HG03575 (cell line): Measurements from ENCODE around the gene CDADC1.

Experiments
- ATAC-seq: cut with Tn5 transposase; IDR thresholded peaks from one replicate; pipeline ENCODE4 v1.9.1; 2021; ENCODE audit not compliant: unreplicated experiment, insufficient number of reproducible peaks, low FRiP score; ENCODE audit errors: extremely low read depth

The CDADC1 gene

DNA sequence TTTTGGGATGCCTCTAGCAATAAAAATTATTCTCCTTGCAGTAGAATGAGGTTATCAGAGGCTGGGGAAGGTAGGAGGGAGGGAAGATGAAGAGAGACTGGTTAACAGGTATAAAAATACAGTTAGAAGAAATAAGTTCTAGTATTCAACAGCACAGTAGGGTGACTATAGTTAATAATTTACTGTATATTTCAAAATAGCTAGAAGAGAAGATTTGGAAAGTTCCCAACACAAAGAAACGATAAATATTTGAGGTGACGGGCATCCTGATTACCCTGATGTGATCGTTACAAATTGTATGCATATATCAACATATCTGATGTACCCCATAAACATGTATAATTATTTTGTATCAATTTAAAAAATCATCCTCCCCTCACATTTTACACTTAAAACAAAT, 93.8 kb downstream of the CDADC1 start:
- no peak for ATAC-seq

DNA sequence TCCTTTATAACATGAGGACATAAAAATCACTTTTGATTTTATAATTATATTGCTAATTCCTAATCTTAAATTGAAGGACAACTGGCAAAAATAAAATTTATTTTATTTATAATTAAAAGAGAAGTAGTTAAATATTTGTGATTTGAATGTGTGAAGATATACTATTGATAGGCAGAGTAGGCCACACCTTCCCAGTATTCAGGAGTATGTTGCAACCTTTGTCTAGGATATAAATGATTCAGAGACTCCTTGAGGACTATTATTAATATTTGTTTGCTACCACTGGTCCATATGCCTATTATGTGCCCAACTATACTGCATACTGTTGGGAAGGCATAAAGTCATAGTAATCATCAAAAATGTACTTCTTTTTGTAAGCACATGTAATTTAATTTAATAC, 94.2 kb downstream of the CDADC1 start:
- no peak for ATAC-seq

DNA sequence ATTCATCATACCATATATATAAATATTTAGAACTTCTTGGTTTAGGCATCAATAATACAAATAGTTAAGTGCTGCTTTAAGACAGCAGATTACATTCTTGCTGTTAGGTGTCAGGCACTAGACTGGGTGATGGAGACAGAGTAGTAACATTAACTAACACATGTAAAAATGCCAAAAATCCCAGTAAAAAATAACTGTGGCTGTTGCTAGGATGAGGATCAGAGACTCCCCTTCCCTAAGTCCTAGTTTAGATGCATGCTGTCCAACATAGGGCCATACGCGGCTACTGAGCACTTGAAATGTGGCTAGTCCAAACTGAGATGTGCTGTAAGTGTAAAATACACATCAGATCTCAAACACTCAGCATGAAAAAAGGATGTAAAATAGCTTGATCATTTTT, 94.7 kb downstream of the CDADC1 start:
- no peak for ATAC-seq
